ENCODE measurements around the gene KLHL11. TPM values are rescaled to one million over a fixed set of nuclear protein-coding genes. Genes with fewer than 3 reads are reported as not detected.
"Not testable (repeated sequence)": the region's sequence is repeated elsewhere in the genome, so short reads cannot be mapped to it uniquely, and the experiment has no call there.

The KLHL11 gene
- total RNA-seq, 2 donors from 2014 or later, result 17.6 to 24.4 TPM

- ATAC-seq (replicated peaks in 1 of 2) (no peak), DNase-seq (no peak)
- Mint-ChIP-seq H3K36me3 (ENCODE audit: insufficient read depth in 2 of 2) (peaks cover 3 to 30% of the 10 kb centered on the region in 2 donors), H3K9me3 (no peaks in the 10 kb centered on the region), H3K4me3 (no peak overlapping the region), H3K4me1 (ENCODE audit: low read depth) (no peaks in the 10 kb centered on the region), H3K27ac (no peak overlapping the region), H3K27me3 (ENCODE audit: low read depth) (no peaks in the 10 kb centered on the region)
These were observed 36.4 kb upstream of the KLHL11 start for GRCh38 chr17:41901646-41902045.

DNA sequence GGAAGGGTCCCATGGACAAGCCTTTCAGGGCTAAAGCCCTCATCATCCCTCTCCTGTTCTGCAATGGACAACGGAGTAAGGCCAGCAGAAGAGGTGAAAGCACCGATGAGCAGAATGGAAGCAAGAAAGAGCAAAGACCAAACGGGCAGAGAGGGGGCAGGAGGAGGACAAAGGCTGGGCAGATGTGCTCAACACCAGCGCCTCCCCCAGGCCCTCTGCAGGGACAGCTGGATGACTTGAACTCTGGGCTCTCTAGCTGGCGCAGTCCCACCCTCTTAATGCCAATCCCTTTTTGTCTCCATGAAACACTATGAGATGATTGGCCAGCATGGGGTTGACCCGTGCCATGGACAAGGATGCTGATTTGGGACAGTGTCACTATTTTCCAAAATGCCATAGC lies 31.5 kb upstream of the KLHL11 start:
- Mint-ChIP-seq H3K36me3 (ENCODE audit: insufficient read depth in 2 of 2) (peaks cover 6 to 32% of the 10 kb centered on the region in 2 donors), H3K27ac (no peak overlapping the region), H3K27me3 (ENCODE audit: low read depth) (no peaks in the 10 kb centered on the region), H3K4me1 (ENCODE audit: low read depth) (no peaks in the 10 kb centered on the region), H3K9me3 (no peaks in the 10 kb centered on the region), H3K4me3 (no peak overlapping the region)
- no peak for DNase-seq
- ATAC-seq (replicated peaks in 1 of 2), result no peak

- H3K4me1 Mint-ChIP-seq (ENCODE audit: low read depth), result no peaks in the 10 kb centered on the region
- no peaks in the 10 kb centered on the region for H3K9me3 Mint-ChIP-seq
- H3K4me3 Mint-ChIP-seq, result no peak overlapping the region
- DNase-seq (no peak), ATAC-seq (replicated peaks in 1 of 2) (no peak)
- H3K27me3 Mint-ChIP-seq (ENCODE audit: low read depth), result no peaks in the 10 kb centered on the region
- no peak overlapping the region for H3K27ac Mint-ChIP-seq
- H3K36me3 Mint-ChIP-seq (ENCODE audit: insufficient read depth in 2 of 2), result peaks cover 3 to 24% of the 10 kb centered on the region in 2 donors
These were observed 30.4 kb upstream of the KLHL11 start for GRCh38 chr17:41895617-41896016.

DNA sequence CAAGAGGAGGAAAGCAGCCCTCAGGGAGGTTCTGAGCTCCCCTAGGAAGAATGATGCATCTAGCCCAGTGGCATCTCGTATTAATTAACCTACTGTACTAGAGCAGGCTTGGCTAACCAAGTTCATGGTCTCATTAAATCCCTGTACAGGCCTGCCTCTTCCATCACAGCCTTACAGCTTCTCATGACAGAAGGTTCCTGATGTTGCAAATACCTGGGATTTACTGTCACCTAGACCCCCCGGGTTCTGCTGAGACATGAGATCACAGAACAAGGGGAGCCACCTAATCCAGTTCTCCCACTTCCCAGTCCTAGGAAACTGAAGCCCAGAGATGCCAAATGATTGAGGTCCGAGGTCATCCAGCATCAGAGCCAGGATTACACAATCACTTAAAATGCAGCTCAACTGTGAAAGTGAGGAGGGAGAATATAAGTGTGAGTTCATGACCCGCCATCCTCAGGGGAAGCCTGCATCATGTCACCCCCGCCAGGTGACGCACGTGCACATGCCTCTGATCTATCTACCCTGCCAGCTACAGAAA lies 29.6 kb upstream of the KLHL11 start:
- no peaks in the 10 kb centered on the region for H3K9me3 Mint-ChIP-seq
- H3K4me3 Mint-ChIP-seq, result no peak overlapping the region
- H3K27me3 Mint-ChIP-seq (ENCODE audit: low read depth), result no peaks in the 10 kb centered on the region
- H3K36me3 Mint-ChIP-seq (ENCODE audit: insufficient read depth in 2 of 2), result peaks cover 3 to 24% of the 10 kb centered on the region in 2 donors
- ATAC-seq (replicated peaks in 1 of 2) (no peak), DNase-seq (no peak)
- no peaks in the 10 kb centered on the region for H3K4me1 Mint-ChIP-seq (ENCODE audit: low read depth)
- no peak overlapping the region for H3K27ac Mint-ChIP-seq

GRCh38 chr17:41893384-41893783 lies 28.2 kb upstream of the KLHL11 start:
- Mint-ChIP-seq H3K4me1 (ENCODE audit: low read depth) (no peaks in the 10 kb centered on the region), H3K27me3 (ENCODE audit: low read depth) (no peaks in the 10 kb centered on the region), H3K4me3 (no peak overlapping the region), H3K27ac (no peak overlapping the region), H3K9me3 (no peaks in the 10 kb centered on the region), H3K36me3 (ENCODE audit: insufficient read depth in 2 of 2) (peaks cover 3 to 19% of the 10 kb centered on the region in 2 donors)
- ATAC-seq (replicated peaks in 1 of 2) (no peak), DNase-seq (no peak)

GRCh38 chr17:41892021-41892376 lies 26.8 kb upstream of the KLHL11 start:
- no peaks in the 10 kb centered on the region for H3K4me1 Mint-ChIP-seq (ENCODE audit: low read depth)
- H3K27ac Mint-ChIP-seq, result no peak overlapping the region
- DNase-seq (no peak), ATAC-seq (replicated peaks in 1 of 2) (no peak)
- H3K27me3 Mint-ChIP-seq (ENCODE audit: low read depth), result no peaks in the 10 kb centered on the region
- no peak overlapping the region for H3K4me3 Mint-ChIP-seq
- no peaks in the 10 kb centered on the region for H3K9me3 Mint-ChIP-seq
- H3K36me3 Mint-ChIP-seq (ENCODE audit: insufficient read depth in 2 of 2), result peaks cover 6 to 20% of the 10 kb centered on the region in 2 donors

- no peak for DNase-seq
- no peak overlapping the region for H3K27ac Mint-ChIP-seq
These were observed 26.2 kb upstream of the KLHL11 start for GRCh38 chr17:41891135-41892020.

GRCh38 chr17:41888332-41888965 lies 23.2 kb upstream of the KLHL11 start:
- no peaks in the 10 kb centered on the region for H3K9me3 Mint-ChIP-seq
- H3K27ac Mint-ChIP-seq, result no peak overlapping the region
- no peak overlapping the region for H3K4me3 Mint-ChIP-seq
- ATAC-seq (replicated peaks in 1 of 2) (no peak), DNase-seq (no peak)
- H3K4me1 Mint-ChIP-seq (ENCODE audit: low read depth), result no peaks in the 10 kb centered on the region
- no peaks in the 10 kb centered on the region for H3K27me3 Mint-ChIP-seq (ENCODE audit: low read depth)
- H3K36me3 Mint-ChIP-seq (ENCODE audit: insufficient read depth in 2 of 2), result peaks cover 7 to 25% of the 10 kb centered on the region in 2 donors

More at GRCh38 chr17:41891135-41892020, 26.2 kb upstream of the KLHL11 start:
- no peak for ATAC-seq (replicated peaks in 1 of 2)
- Mint-ChIP-seq H3K9me3 (no peaks in the 10 kb centered on the region), H3K4me1 (ENCODE audit: low read depth) (no peaks in the 10 kb centered on the region), H3K36me3 (ENCODE audit: insufficient read depth in 2 of 2) (peaks cover 6 to 20% of the 10 kb centered on the region in 2 donors), H3K27me3 (ENCODE audit: low read depth) (no peaks in the 10 kb centered on the region), H3K4me3 (no peak overlapping the region)

- H3K36me3 Mint-ChIP-seq (ENCODE audit: insufficient read depth in 2 of 2), result peaks cover 7 to 21% of the 10 kb centered on the region in 2 donors
- ATAC-seq (replicated peaks in 1 of 2) (no peak), DNase-seq (no peak)
- no peaks in the 10 kb centered on the region for H3K4me1 Mint-ChIP-seq (ENCODE audit: low read depth)
- no peaks in the 10 kb centered on the region for H3K27me3 Mint-ChIP-seq (ENCODE audit: low read depth)
- H3K4me3 Mint-ChIP-seq, result no peak overlapping the region
- no peaks in the 10 kb centered on the region for H3K9me3 Mint-ChIP-seq
- no peak overlapping the region for H3K27ac Mint-ChIP-seq
These were observed 20.5 kb upstream of the KLHL11 start for GRCh38 chr17:41885733-41886132.

- DNase-seq (no peak), ATAC-seq (replicated peaks in 1 of 2) (no peak)
- no peaks in the 10 kb centered on the region for H3K4me1 Mint-ChIP-seq (ENCODE audit: low read depth)
- H3K9me3 Mint-ChIP-seq, result no peaks in the 10 kb centered on the region
- H3K4me3 Mint-ChIP-seq, result no peak overlapping the region
- H3K27ac Mint-ChIP-seq, result no peak overlapping the region
- H3K27me3 Mint-ChIP-seq (ENCODE audit: low read depth), result no peaks in the 10 kb centered on the region
- peaks cover 7 to 28% of the 10 kb centered on the region in 2 donors for H3K36me3 Mint-ChIP-seq (ENCODE audit: insufficient read depth in 2 of 2)
These were observed 17.5 kb upstream of the KLHL11 start for GRCh38 chr17:41882756-41883155.

DNA sequence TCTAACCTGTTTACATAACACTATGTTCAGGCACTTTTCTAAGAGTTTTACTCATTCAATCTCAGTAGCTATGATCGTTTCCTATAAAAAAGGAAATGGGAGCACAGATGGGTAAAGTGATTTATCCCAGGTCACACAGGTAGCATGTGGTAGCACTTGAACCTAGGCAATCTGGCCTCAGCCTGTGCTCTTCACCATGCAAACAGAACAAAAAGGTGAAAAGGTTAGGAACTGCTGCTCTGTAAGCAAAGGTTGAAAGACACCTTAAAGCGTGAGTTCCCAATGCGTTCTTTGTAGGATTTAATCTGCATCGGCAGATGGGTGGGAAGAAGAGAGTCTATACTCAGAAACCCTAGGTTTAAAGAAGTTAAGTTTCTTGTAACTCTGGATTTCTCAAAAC lies 14.9 kb upstream of the KLHL11 start:
- H3K36me3 Mint-ChIP-seq (ENCODE audit: insufficient read depth in 2 of 2), result peaks cover 1 to 20% of the 10 kb centered on the region in 2 donors

DNA sequence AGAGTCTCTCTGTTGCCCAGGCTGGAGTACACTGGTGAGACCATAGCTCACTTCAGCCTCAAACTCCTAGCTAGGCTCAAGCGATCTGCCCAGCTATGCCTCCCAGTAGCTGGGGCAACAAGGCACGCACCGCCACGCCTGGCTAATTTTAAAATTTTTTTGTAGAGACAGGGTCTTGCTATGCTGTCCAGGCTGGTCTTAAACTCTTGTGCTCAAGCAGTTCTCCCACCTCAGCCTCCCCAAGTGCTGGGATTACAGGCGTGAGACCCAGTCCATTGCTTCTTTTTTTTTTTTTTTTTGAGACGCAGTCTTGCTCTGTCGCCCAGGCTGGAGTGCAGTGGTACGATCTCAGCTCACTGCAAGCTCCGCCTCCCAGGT lies 9.1 kb upstream of the KLHL11 start:
- not testable (repeated sequence) for ATAC-seq (replicated peaks in 1 of 2); DNase-seq; H3K4me3 Mint-ChIP-seq; H3K9me3 Mint-ChIP-seq; H3K27me3 Mint-ChIP-seq (ENCODE audit: low read depth); H3K27ac Mint-ChIP-seq
- Mint-ChIP-seq H3K36me3 (ENCODE audit: insufficient read depth in 2 of 2) (peaks cover 5 to 21% of the 10 kb centered on the region in 2 donors), H3K4me1 (ENCODE audit: low read depth) (peaks cover 24% of the 10 kb centered on the region)

More for the DNA sequence above, 14.9 kb upstream of the KLHL11 start:
- no peak for ATAC-seq (replicated peaks in 1 of 2)
- Mint-ChIP-seq H3K9me3 (no peaks in the 10 kb centered on the region), H3K4me3 (no peak overlapping the region), H3K4me1 (ENCODE audit: low read depth) (no peaks in the 10 kb centered on the region), H3K27ac (peak overlapping the region; percentile 77), H3K27me3 (ENCODE audit: low read depth) (no peaks in the 10 kb centered on the region)
- no peak for DNase-seq

DNA sequence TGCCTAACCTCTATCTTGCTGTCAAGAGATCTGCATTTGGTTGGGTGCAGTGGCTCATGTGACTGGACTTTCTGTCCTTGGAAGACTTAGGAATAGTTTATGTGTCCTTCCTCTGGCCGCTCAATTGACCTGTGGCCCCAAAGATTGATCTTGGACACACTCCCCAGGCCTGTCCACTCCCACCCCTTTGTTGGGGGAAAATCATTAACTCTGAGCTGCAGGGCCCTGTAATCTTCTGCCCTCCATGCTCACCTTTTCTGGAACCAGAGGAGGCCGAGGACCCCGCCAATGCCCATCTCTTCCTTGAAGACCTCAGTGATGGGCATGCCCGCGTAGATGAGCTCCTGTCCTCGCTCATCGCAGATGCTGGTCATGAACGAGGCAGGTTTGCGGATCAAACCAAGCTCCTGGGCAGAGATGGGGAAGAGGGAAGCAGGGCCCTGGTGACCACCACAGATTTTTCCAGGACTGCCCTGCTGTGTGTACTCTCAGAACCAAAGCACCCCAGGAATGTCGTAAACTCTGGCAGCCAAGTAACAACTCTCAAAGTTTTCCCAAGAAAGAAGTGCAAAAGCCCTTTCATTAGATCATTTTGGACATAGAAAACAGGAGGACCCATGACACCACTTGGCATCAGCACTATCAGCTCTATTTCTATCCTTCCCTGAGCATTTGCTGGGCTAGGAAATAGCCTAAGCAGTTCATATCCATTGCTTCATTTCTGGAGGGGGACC lies 8.5 kb upstream of the KLHL11 start:
- no peaks in the 10 kb centered on the region for H3K27me3 Mint-ChIP-seq (ENCODE audit: low read depth)

More for the DNA sequence above, 8.5 kb upstream of the KLHL11 start:
- peaks cover 5 to 21% of the 10 kb centered on the region in 2 donors for H3K36me3 Mint-ChIP-seq (ENCODE audit: insufficient read depth in 2 of 2)
- ATAC-seq (replicated peaks in 1 of 2) (no peak), DNase-seq (no peak)
- peaks cover 30% of the 10 kb centered on the region for H3K4me1 Mint-ChIP-seq (ENCODE audit: low read depth)
- H3K27ac Mint-ChIP-seq, result no peak overlapping the region
- no peak overlapping the region for H3K4me3 Mint-ChIP-seq
- H3K9me3 Mint-ChIP-seq, result no peaks in the 10 kb centered on the region

All from activated T-cell treated with anti-CD3 and anti-CD28 coated beads, Interleukin-2, amount 50 U/mL, for 72 hours (primary cell).